HG03378 (cell line): ENCODE results near the gene DNAH12.
"Not testable (repeated sequence)": the region's sequence is repeated elsewhere in the genome, so short reads cannot be mapped to it uniquely, and the experiment has no call there.

Experiments used
- ATAC-seq: cut with Tn5 transposase; IDR thresholded peaks from one replicate; pipeline ENCODE4 v1.9.1; 2021; ENCODE audit warnings: mild to moderate bottlenecking, moderate library complexity; ENCODE audit not compliant: unreplicated experiment

Gene DNAH12

GRCh38 chr3:57530071-57530608 lies 14.0 kb downstream of the DNAH12 start:
- ATAC-seq, result no peak

GRCh38 chr3:57518276-57518915 lies 25.7 kb downstream of the DNAH12 start:
- ATAC-seq, result no peak

GRCh38 chr3:57512166-57512565 lies 32.0 kb downstream of the DNAH12 start:
- ATAC-seq, result no peak

- no peak for ATAC-seq
These were observed 38.2 kb downstream of the DNAH12 start for GRCh38 chr3:57505901-57506300.

- no peak for ATAC-seq
These were observed 43.6 kb downstream of the DNAH12 start for GRCh38 chr3:57500506-57500905.

- ATAC-seq, result no peak
These were observed 46.2 kb downstream of the DNAH12 start for GRCh38 chr3:57497904-57498303.

- ATAC-seq, result no peak
These were observed 59.6 kb downstream of the DNAH12 start for GRCh38 chr3:57484563-57484962.

GRCh38 chr3:57477193-57477592 lies 67.0 kb downstream of the DNAH12 start:
- ATAC-seq, result not testable (repeated sequence)

GRCh38 chr3:57464801-57465200 lies 79.3 kb downstream of the DNAH12 start:
- no peak for ATAC-seq

- ATAC-seq, result no peak
These were observed 80.1 kb downstream of the DNAH12 start for GRCh38 chr3:57464011-57464410.

GRCh38 chr3:57451150-57451846 lies 92.8 kb downstream of the DNAH12 start:
- ATAC-seq, result no peak

- ATAC-seq, result not testable (repeated sequence)
These were observed 94.8 kb downstream of the DNAH12 start for GRCh38 chr3:57449276-57449847.

- ATAC-seq, result not testable (repeated sequence)
These were observed 95.7 kb downstream of the DNAH12 start for GRCh38 chr3:57448489-57448888.

- ATAC-seq, result no peak
These were observed 97.8 kb downstream of the DNAH12 start for GRCh38 chr3:57446318-57446841.

GRCh38 chr3:57444469-57444868 lies 99.7 kb downstream of the DNAH12 start:
- ATAC-seq, result no peak

- ATAC-seq, result not testable (repeated sequence)
These were observed 104.0 kb downstream of the DNAH12 start for GRCh38 chr3:57440144-57440543.

- not testable (repeated sequence) for ATAC-seq
These were observed 105.7 kb downstream of the DNAH12 start for GRCh38 chr3:57438460-57438859.

GRCh38 chr3:57436195-57436761 lies 107.9 kb downstream of the DNAH12 start:
- ATAC-seq, result no peak

- no peak for ATAC-seq
These were observed 110.1 kb downstream of the DNAH12 start for GRCh38 chr3:57434041-57434440.

GRCh38 chr3:57423335-57423734 lies 120.8 kb downstream of the DNAH12 start:
- no peak for ATAC-seq

GRCh38 chr3:57421336-57421735 lies 122.8 kb downstream of the DNAH12 start:
- no peak for ATAC-seq
